HCT116 (cell line): ENCODE measurements around the gene ZNF541.

ENCODE experiments used
- CTCF ChIP-seq, 3 experiments: fragments of 200-600 bp in 1 of 3; sonication (generic) in 1 of 3; IDR thresholded peaks in 2 of 3; conservative IDR thresholded peaks in 1 of 3; 2 replicates each; pipeline ENCODE4 v1.5.1; 2012 to 2017; ENCODE audit warnings: low read depth in 2 of 3, low read length in 2 of 3, antibody characterized with exemption in 1 of 3, borderline replicate concordance in 1 of 3, control low read depth in 1 of 3, mild to moderate bottlenecking in 1 of 3, mixed read lengths in 1 of 3, mixed run types in 1 of 3, moderate library complexity in 1 of 3; ENCODE audit not compliant: insufficient read depth in 1 of 3
- FOSL1 ChIP-seq: IDR thresholded peaks from 2 replicates; pipeline ENCODE4 v1.6.1; 2012; ENCODE audit warnings: low read depth
- JUND ChIP-seq: IDR thresholded peaks from 2 replicates; pipeline ENCODE4 v1.6.1; 2012
- MAX ChIP-seq: IDR thresholded peaks from 2 replicates; pipeline ENCODE4 v1.6.1; 2012
- POLR2A ChIP-seq: IDR thresholded peaks from 2 replicates; pipeline ENCODE4 v1.7.0; 2011; ENCODE audit warnings: borderline replicate concordance; ENCODE audit not compliant: insufficient read depth, insufficient read length; ENCODE audit errors: extremely low read depth
- POLR2AphosphoS5 ChIP-seq: IDR thresholded peaks from 2 replicates; pipeline ENCODE4 v1.6.1; 2011; ENCODE audit warnings: mild to moderate bottlenecking, low read depth, low read length, moderate library complexity
- SRF ChIP-seq: IDR thresholded peaks from 2 replicates; pipeline ENCODE4 v1.6.1; 2012; ENCODE audit warnings: low read depth
- TCF7L2 ChIP-seq: IDR thresholded peaks from 2 replicates; pipeline ENCODE4 v1.7.0; 2011; ENCODE audit warnings: borderline replicate concordance, inconsistent platforms; ENCODE audit not compliant: insufficient read depth, insufficient read length; ENCODE audit errors: extremely low read depth

GRCh38 chr19:47534628-47535027 lies 38.3 kb downstream of the ZNF541 start:
- TF ChIP-seq CTCF (IDR thresholded peaks at IDR 0.05 in 2 of 3, conservative IDR thresholded peaks at IDR 0.05 in 1 of 3; ENCODE audit: borderline replicate concordance in 1 of 3, insufficient read depth in 1 of 3, low read depth in 2 of 3, low read length in 2 of 3): no peak
- TF ChIP-seq POLR2A: no peak
- TF ChIP-seq SRF: no peak
- no peak for TF ChIP-seq POLR2AphosphoS5
- no peak for TF ChIP-seq JUND
- no peak for TF ChIP-seq MAX
- TF ChIP-seq TCF7L2: no peak
- no peak for TF ChIP-seq FOSL1
